Lower leg skin (tissue), 4 donors: ENCODE results near the gene VENTX. TPM values are rescaled to one million over a fixed set of nuclear protein-coding genes. Genes with fewer than 3 reads are reported as not detected.

Source experiments
- DNase-seq, 2 donors: peaks; one replicate each; pipeline ENCODE4 v3.0.0-alpha.2; 2019; ENCODE audit warnings: low spot score in 2 of 2
- H3K4me3 ChIP-seq: fragments of 200-600 bp; sonication (generic); 2 replicates; pipeline ENCODE4 v1.5.1; 2017; ENCODE audit warnings: mild to moderate bottlenecking, low read depth; ENCODE audit not compliant: poor library complexity, severe bottlenecking
- CTCF ChIP-seq, 3 donors: fragments of 450-650 bp; IDR thresholded peaks; one replicate each; pipeline ENCODE4 v1.5.1; 2016; ENCODE audit warnings: antibody characterized with exemption in 3 of 3, mild to moderate bottlenecking in 3 of 3, moderate library complexity in 2 of 3
- POLR2A ChIP-seq, 2 donors: fragments of 450-650 bp; IDR thresholded peaks; one replicate each; pipeline ENCODE4 v1.6.1; 2016 to 2017; ENCODE audit warnings: antibody characterized with exemption in 2 of 2, mild to moderate bottlenecking in 1 of 2, moderate library complexity in 1 of 2
- WGBS, 2 donors: methylation state at CpG; one replicate each; pipeline ENCODE4 v1.1.5; 2018; 5-methylcytosine and 5-hydroxymethylcytosine counted together
- intact Hi-C: fragments of 100-400 bp; cut with DNase I; formaldehyde crosslinking; loops from one replicate; pipeline ENCODE4 v1.15.0; 2023; ENCODE audit warnings: low total_unique reads
- total RNA-seq, 4 donors: library from RNA; depleted of rRNA; stranded (reverse); fragments of >200 nt; gene quantifications; one replicate each; pipeline ENCODE4 v1.1.0, GENCODE V29; 2016

Gene VENTX
- total RNA-seq, 4 donors from 2014 or later = 0.42 to 0.65 TPM; not detected in 2

DNA sequence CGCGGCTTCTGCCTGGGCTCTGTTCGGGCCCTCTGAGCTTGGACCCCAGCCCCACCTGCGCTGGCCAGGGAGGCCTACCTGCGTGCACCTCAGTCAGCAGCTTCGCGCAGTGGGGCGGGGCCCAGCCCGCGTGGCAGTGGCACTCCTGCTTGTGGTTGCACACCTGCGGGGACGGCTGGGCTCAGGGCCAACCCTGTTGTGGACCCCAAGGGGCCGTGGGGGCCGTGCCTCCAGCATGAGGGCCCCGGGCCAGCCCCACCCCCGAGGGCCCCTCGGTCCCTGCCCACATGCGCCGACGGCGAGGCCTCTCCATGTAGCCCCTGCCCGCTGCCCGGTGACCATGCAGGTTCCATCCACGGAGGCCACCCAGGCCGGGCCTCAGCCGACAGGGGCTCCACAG, 31.7 kb downstream of the VENTX start:
- WGBS, 2 donors = 76 to 88% methylated on average over 5 to 16 of the region's 26 CpGs
- H3K4me3 ChIP-seq = no peak overlapping the region
- intact Hi-C loops = no loop called here
- TF ChIP-seq CTCF (IDR thresholded peaks at IDR 0.05) = no peak
- no peak for TF ChIP-seq POLR2A (IDR thresholded peaks at IDR 0.05)
- DNase-seq = no peak

DNA sequence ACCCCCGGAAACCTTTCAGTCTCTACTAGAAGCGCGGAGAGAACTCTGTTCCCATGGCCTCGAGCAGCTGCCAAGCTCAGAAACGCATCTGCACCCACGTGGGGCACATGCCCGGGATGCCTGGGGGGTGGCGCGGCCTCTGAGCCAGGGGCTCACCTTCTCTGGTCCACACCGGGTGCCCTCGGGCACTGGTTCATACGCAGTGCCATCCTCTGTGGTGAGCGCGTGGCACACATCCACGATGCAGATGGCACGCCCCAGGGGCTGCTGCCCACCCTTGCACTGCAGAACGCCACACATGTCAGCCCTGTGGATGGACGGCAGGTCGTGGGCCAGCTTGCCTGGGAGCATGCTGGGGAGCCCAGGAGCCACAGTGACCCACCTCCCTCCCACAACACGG, 32.5 kb downstream of the VENTX start:
- TF ChIP-seq CTCF (IDR thresholded peaks at IDR 0.05) = no peak
- TF ChIP-seq POLR2A (IDR thresholded peaks at IDR 0.05) = no peak
- intact Hi-C loops = no loop called here
- H3K4me3 ChIP-seq = no peak overlapping the region
- DNase-seq = no peak
- WGBS, 2 donors = 81 to 88% methylated on average over 9 to 19 of the region's 20 CpGs

DNA sequence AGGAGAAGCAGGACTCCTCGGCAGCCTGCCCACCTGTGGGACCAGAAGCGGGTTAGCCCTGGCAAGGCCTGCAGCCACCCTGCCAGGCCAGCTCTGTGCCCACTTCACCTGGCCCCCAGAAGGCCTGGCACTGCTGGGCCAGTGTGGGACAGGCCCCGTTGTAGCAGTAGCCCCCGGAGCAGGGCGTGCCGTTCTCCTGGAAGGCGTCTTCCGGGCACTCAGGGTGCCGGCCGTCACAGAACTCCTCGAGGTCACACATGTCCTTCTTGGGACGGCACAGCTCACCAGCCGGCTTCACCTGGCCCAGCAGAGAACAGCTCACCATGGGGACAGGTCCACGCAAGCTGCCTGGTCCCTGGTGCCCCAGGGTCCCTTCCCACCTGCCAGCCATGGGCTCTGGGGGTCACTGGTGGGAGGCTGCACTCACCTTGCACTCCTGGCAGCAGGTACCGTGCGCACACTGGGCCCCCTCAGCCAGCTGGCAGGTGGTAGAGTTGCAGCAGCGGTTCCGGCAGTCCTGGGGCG, 33.2 kb downstream of the VENTX start:
- intact Hi-C loops = no loop called here
- 82 to 84% methylated on average over 8 to 19 of the region's 19 CpGs for WGBS, 2 donors
- no peak overlapping the region for H3K4me3 ChIP-seq
- DNase-seq = no peak
- TF ChIP-seq CTCF (IDR thresholded peaks at IDR 0.05) = no peak
- TF ChIP-seq POLR2A (IDR thresholded peaks at IDR 0.05) = no peak

- TF ChIP-seq CTCF (IDR thresholded peaks at IDR 0.05) (no peak), POLR2A (IDR thresholded peaks at IDR 0.05) (no peak)
- DNase-seq = no peak
- WGBS, 2 donors = 75 to 77% methylated on average over 21 to 27 of the region's 35 CpGs
- no peak overlapping the region for H3K4me3 ChIP-seq
- intact Hi-C loops = no loop called here
Observed at GRCh38 chr10:133271521-133272300, 34.1 kb downstream of the VENTX start.

DNA sequence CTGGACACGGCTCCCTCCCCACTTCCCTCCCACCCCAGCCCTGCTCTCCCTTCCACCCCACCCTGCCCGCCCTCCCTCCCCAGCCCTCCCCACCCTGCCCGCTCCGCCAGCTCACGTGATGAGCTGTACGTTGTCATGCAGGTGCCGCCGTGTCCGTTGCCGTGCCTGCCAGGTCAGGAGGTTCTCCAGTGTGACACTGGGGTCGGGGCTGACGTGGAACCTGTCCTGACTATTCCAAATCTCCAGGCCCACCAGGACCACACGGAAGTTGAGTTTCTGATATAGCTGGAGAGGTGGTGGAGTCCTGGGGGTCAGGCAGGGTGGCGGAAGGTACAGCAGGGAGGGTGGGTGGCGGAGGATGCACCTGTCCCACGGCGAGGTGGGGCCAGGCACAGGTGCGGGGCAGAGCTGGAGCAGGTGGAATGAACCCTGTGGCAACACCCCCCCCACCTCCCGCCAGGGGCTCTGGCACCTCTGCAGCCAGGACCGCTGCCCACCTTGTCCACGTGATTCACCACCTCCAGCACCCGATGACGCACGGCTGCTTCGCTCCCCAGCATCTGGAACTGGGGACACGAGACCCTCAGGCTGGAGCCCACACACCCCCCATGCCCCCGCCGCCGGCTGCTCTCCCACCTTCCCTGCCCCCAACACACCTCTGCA, 34.8 kb downstream of the VENTX start:
- intact Hi-C loops = no loop called here
- DNase-seq = no peak
- TF ChIP-seq POLR2A (IDR thresholded peaks at IDR 0.05) (no peak), CTCF (IDR thresholded peaks at IDR 0.05) (no peak)
- WGBS, 2 donors = 76 to 84% methylated on average over 24 to 26 of the region's 29 CpGs
- no peak overlapping the region for H3K4me3 ChIP-seq
